Keratinocyte (primary cell): Measurements from ENCODE around the gene PAPPA. TPM values are rescaled to one million over a fixed set of nuclear protein-coding genes. Genes with fewer than 3 reads are reported as not detected.

ENCODE experiments used
- DNase-seq: peaks from one replicate; pipeline ENCODE4 v3.0.0-alpha.2; 2011; ENCODE audit warnings: low read depth, missing footprints, low spot score
- FAIRE-seq: peaks from 2 replicates; lab custom pipeline; 2011; peaks lifted over from hg19 to GRCh38; lab: Jason Lieb, UNC
- H2AFZ ChIP-seq: 2 replicates; pipeline ENCODE4 v1.6.0; 2012; ENCODE audit warnings: low read length, control low read depth, inconsistent platforms; ENCODE audit not compliant: control insufficient read depth
- H3K27ac ChIP-seq: 2 replicates; pipeline ENCODE4 v1.5.1; 2011; ENCODE audit warnings: low read length; ENCODE audit not compliant: control insufficient read depth, insufficient read depth
- H3K27me3 ChIP-seq: 3 replicates; pipeline ENCODE4 v1.6.0; 2011; ENCODE audit warnings: low read length; ENCODE audit not compliant: control insufficient read depth, insufficient read depth; ENCODE audit errors: extremely low read depth
- H3K36me3 ChIP-seq, 2 experiments: 2 replicates in 1 of 2; 3 replicates in 1 of 2; pipeline ENCODE4 v1.5.1; 2011; ENCODE audit warnings: low read length in 2 of 2, mild to moderate bottlenecking in 1 of 2; ENCODE audit not compliant: control insufficient read depth in 2 of 2, insufficient read depth in 2 of 2; ENCODE audit errors: extremely low read depth in 1 of 2
- H3K4me1 ChIP-seq: 3 replicates; pipeline ENCODE4 v1.5.1; 2011; ENCODE audit warnings: low read length; ENCODE audit not compliant: control insufficient read depth, insufficient read depth; ENCODE audit errors: extremely low read depth
- H3K4me2 ChIP-seq: 3 replicates; pipeline ENCODE4 v1.6.0; 2011; ENCODE audit warnings: low read depth, low read length; ENCODE audit not compliant: control insufficient read depth, insufficient read depth; ENCODE audit errors: extremely low read depth
- H3K4me3 ChIP-seq, 3 experiments: fragments of 200-600 bp in 1 of 3; sonication (generic) in 1 of 3; 2 replicates in 2 of 3; 3 replicates in 1 of 3; pipeline ENCODE4 v1.5.1; 2011 to 2016; ENCODE audit warnings: low read length in 3 of 3, mild to moderate bottlenecking in 3 of 3, control low read depth in 2 of 3, inconsistent platforms in 1 of 3, low read depth in 1 of 3, mixed read lengths in 1 of 3, mixed run types in 1 of 3, moderate library complexity in 1 of 3; ENCODE audit not compliant: control insufficient read depth in 2 of 3, insufficient read depth in 2 of 3; ENCODE audit errors: extremely low read depth in 1 of 3
- H3K79me2 ChIP-seq: 2 replicates; pipeline ENCODE4 v1.6.0; 2012; ENCODE audit warnings: low read length; ENCODE audit not compliant: control insufficient read depth, insufficient read depth
- H3K9ac ChIP-seq: 3 replicates; pipeline ENCODE4 v1.6.0; 2011; ENCODE audit warnings: low read length; ENCODE audit not compliant: control insufficient read depth, insufficient read depth; ENCODE audit errors: extremely low read depth
- H3K9me1 ChIP-seq: 3 replicates; pipeline ENCODE4 v1.6.0; 2011; ENCODE audit warnings: low read length; ENCODE audit not compliant: control insufficient read depth, insufficient read depth; ENCODE audit errors: extremely low read depth
- H3K9me3 ChIP-seq: 2 replicates; pipeline ENCODE4 v1.5.1; 2012; ENCODE audit warnings: low read depth, low read length; ENCODE audit not compliant: control insufficient read depth
- H4K20me1 ChIP-seq: 3 replicates; pipeline ENCODE4 v1.6.0; 2011; ENCODE audit warnings: low read length; ENCODE audit not compliant: control insufficient read depth, insufficient read depth; ENCODE audit errors: extremely low read depth
- EZH2 ChIP-seq: IDR thresholded peaks from one replicate; pipeline ENCODE4 v1.6.1; 2012; ENCODE audit warnings: inconsistent platforms, mild to moderate bottlenecking, low read length, moderate library complexity
- dilution Hi-C: fragments of 300-500 bp; cut with MboI; formaldehyde crosslinking; loops from one replicate; pipeline ENCODE4 v1.7.0; 2020; ENCODE audit warnings: low sequenced_read_pairs; ENCODE audit not compliant: extremely low pct_ligation_motif_present
- polyA plus RNA-seq, 5 experiments: library from polyadenylated mRNA; depleted of rRNA in 3 of 5; stranded (reverse) in 3 of 5; stranded (forward) in 1 of 5; unstranded in 1 of 5; fragments of >200 nt; gene quantifications; 1 replicate in 1 of 5; 2 replicates in 3 of 5; 3 replicates in 1 of 5; pipeline versions ENCODE4 v1.2.1 to v1.2.3, GENCODE V29; 2011 to 2012; ENCODE audit warnings: missing spikeins in 2 of 5, low read depth in 1 of 5, low replicate concordance in 1 of 5
- TF ChIP-seq, protein P1 (sequence below), 3 experiments: IDR thresholded peaks in 1 of 3; conservative IDR thresholded peaks in 1 of 3; optimal IDR thresholded peaks in 1 of 3; 2 replicates in 2 of 3; 3 replicates in 1 of 3; pipeline versions ENCODE3 to v1.5.1; 2011; ENCODE audit warnings: low read length in 3 of 3, mild to moderate bottlenecking in 3 of 3, moderate library complexity in 2 of 3, control low read depth in 1 of 3, inconsistent platforms in 1 of 3; ENCODE audit not compliant: insufficient read depth in 2 of 3; ENCODE audit errors: extremely low read depth in 1 of 3

PAPPA gene
- polyA plus RNA-seq, 1 donor (not counting 4 experiments of a cell fraction or from before 2014, with no cell fraction given): 0.77 TPM

DNA sequence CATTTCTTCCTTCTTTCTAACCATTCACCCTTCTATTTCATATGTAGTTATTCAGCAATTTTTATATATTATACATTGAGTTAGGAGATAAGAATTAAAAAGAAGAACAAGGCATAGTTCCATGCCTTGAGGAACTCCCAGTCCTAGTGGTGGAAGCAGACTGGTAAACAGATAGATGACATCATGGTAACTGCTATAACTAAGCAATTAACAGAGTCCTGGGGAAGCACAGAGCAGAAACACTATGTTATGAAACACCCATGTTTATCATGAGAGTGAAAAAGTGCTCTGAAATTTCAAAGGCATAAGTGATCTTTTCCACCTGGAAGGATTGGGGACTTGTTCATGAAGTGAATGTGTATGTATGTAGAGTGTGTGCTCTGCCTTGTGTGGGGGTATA, 14.6 kb downstream of the PAPPA start:
- no peak for DNase-seq

DNA sequence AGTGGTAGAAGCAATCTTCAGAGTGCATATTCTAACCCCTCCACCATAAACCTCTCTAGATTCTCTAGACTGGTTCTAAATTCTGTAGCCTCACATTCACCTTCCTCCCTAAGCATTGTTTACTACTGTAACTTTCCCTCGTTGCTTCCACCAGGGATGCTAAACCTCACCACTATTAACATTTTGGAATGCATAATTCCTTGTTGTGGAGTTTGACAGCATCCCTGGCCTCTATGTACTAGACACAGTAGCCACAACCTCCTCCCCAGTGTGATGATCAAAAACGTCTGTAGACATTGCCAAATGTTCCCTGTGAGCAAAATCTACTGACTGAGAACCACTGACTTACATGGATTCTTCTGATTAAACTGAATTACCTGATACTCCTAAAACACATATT, 18.6 kb downstream of the PAPPA start:
- Histone ChIP-seq H3K4me1 (no peaks in the 10 kb centered on the region), H3K36me3 (no peaks in the 10 kb centered on the region), H2AFZ (no peak overlapping the region), H3K27me3 (no peaks in the 10 kb centered on the region), H3K79me2 (no peaks in the 10 kb centered on the region), H3K9me1 (no peaks in the 10 kb centered on the region), H4K20me1 (no peaks in the 10 kb centered on the region), H3K27ac (no peak overlapping the region), H3K4me3 (no peak overlapping the region), H3K9ac (no peak overlapping the region), H3K4me2 (no peak overlapping the region), H3K9me3 (no peaks in the 10 kb centered on the region)
- dilution Hi-C loops: no loop called here
- no peak for FAIRE-seq
- TF ChIP-seq, protein P1, sequence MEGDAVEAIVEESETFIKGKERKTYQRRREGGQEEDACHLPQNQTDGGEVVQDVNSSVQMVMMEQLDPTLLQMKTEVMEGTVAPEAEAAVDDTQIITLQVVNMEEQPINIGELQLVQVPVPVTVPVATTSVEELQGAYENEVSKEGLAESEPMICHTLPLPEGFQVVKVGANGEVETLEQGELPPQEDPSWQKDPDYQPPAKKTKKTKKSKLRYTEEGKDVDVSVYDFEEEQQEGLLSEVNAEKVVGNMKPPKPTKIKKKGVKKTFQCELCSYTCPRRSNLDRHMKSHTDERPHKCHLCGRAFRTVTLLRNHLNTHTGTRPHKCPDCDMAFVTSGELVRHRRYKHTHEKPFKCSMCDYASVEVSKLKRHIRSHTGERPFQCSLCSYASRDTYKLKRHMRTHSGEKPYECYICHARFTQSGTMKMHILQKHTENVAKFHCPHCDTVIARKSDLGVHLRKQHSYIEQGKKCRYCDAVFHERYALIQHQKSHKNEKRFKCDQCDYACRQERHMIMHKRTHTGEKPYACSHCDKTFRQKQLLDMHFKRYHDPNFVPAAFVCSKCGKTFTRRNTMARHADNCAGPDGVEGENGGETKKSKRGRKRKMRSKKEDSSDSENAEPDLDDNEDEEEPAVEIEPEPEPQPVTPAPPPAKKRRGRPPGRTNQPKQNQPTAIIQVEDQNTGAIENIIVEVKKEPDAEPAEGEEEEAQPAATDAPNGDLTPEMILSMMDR (optimal IDR thresholded peaks at IDR 0.05 in 1 of 3, IDR thresholded peaks at IDR 0.05 in 1 of 3, conservative IDR thresholded peaks at IDR 0.05 in 1 of 3; ENCODE audit: extremely low read depth in 1 of 3, insufficient read depth in 2 of 3, low read length in 3 of 3): no peak
- TF ChIP-seq EZH2: no peak
- no peak for DNase-seq

More for the DNA sequence above, 14.6 kb downstream of the PAPPA start:
- FAIRE-seq: no peak
- Histone ChIP-seq H3K4me1 (peaks cover 5% of the 10 kb centered on the region), H3K4me2 (no peak overlapping the region), H3K27me3 (no peaks in the 10 kb centered on the region), H4K20me1 (no peaks in the 10 kb centered on the region), H3K4me3 (no peak overlapping the region), H3K27ac (no peak overlapping the region), H3K36me3 (no peaks in the 10 kb centered on the region), H3K9me1 (no peaks in the 10 kb centered on the region), H3K9ac (no peak overlapping the region), H3K79me2 (no peaks in the 10 kb centered on the region), H2AFZ (no peak overlapping the region), H3K9me3 (no peaks in the 10 kb centered on the region)
- TF ChIP-seq, protein P1 (optimal IDR thresholded peaks at IDR 0.05 in 1 of 3, IDR thresholded peaks at IDR 0.05 in 1 of 3, conservative IDR thresholded peaks at IDR 0.05 in 1 of 3; ENCODE audit: extremely low read depth in 1 of 3, insufficient read depth in 2 of 3, low read length in 3 of 3): no peak
- TF ChIP-seq EZH2: no peak
- dilution Hi-C loops: no loop called here
